ENCODE data around the gene CT55.
"Not testable (repeated sequence)": the region's sequence is repeated elsewhere in the genome, so short reads cannot be mapped to it uniquely, and the experiment has no call there.

CT55 gene

GRCh38 chrX:135170877-135171519 lies at the start of gene CT55:
CT55 (minus strand) TSS chrX:135171398; CDS start chrX:135171171, 227 bp downstream.
- DNase-seq, result no peak

- DNase-seq, result no peak
These were observed 42.1 kb upstream of the CT55 start for GRCh38 chrX:135213200-135213844.

GRCh38 chrX:135206427-135206826 lies 35.2 kb upstream of the CT55 start:
- not testable (repeated sequence) for DNase-seq

GRCh38 chrX:135200297-135200696 lies 29.1 kb upstream of the CT55 start:
- DNase-seq, result no peak

GRCh38 chrX:135194684-135195083 lies 23.5 kb upstream of the CT55 start:
- no peak for DNase-seq

- DNase-seq, result no peak
These were observed 22.5 kb upstream of the CT55 start for GRCh38 chrX:135193740-135194139.

GRCh38 chrX:135191838-135192237 lies 20.6 kb upstream of the CT55 start:
- no peak for DNase-seq

- DNase-seq, result no peak
These were observed 14.7 kb upstream of the CT55 start for GRCh38 chrX:135185795-135186443.

GRCh38 chrX:135178636-135179035 lies 7.4 kb upstream of the CT55 start:
- DNase-seq, result no peak

- no peak for DNase-seq
These were observed 730 bp downstream of the CT55 start for GRCh38 chrX:135170468-135170867.

- DNase-seq, result not testable (repeated sequence)
These were observed 1.7 kb downstream of the CT55 start for GRCh38 chrX:135169534-135169933.

GRCh38 chrX:135168486-135168885 lies 2.7 kb downstream of the CT55 start:
- DNase-seq, result no peak

- DNase-seq, result not testable (repeated sequence)
These were observed 16.5 kb downstream of the CT55 start for GRCh38 chrX:135154688-135155087.

GRCh38 chrX:135126145-135126544 lies 45.1 kb downstream of the CT55 start:
- not testable (repeated sequence) for DNase-seq

GRCh38 chrX:135120056-135120576 lies 51.1 kb downstream of the CT55 start, which contains the start of gene ETDB:
ETDB (minus strand) TSS chrX:135120526; CDS start chrX:135119261, 1,265 bp downstream.
- not testable (repeated sequence) for DNase-seq

- not testable (repeated sequence) for DNase-seq
These were observed 55.1 kb downstream of the CT55 start for GRCh38 chrX:135116064-135116463.

GRCh38 chrX:135114392-135114791 lies 56.8 kb downstream of the CT55 start:
- no peak for DNase-seq

- no peak for DNase-seq
These were observed 58.5 kb downstream of the CT55 start for GRCh38 chrX:135112743-135113142.

GRCh38 chrX:135112096-135112729 lies 59.0 kb downstream of the CT55 start:
- DNase-seq, result peak; percentile 1

- DNase-seq, result no peak
These were observed 61.6 kb downstream of the CT55 start for GRCh38 chrX:135109554-135109953.

Data from KG1 (cell line).